GM15510 (cell line): ENCODE measurements around the gene KCNK16.

Experiments
- POLR2A ChIP-seq: IDR thresholded peaks from 3 replicates; pipeline ENCODE4 v1.6.1; 2011; ENCODE audit warnings: borderline replicate concordance; ENCODE audit not compliant: insufficient read length; ENCODE audit errors: extremely low read depth

The KCNK16 gene

GRCh38 chr6:39330476-39330875, 8.0 kb upstream of the KCNK16 start:
- no peak for TF ChIP-seq POLR2A

GRCh38 chr6:39330057-39330456, 7.6 kb upstream of the KCNK16 start:
- TF ChIP-seq POLR2A: no peak

- TF ChIP-seq POLR2A: no peak
Observed at GRCh38 chr6:39328066-39328465, 5.6 kb upstream of the KCNK16 start.

DNA sequence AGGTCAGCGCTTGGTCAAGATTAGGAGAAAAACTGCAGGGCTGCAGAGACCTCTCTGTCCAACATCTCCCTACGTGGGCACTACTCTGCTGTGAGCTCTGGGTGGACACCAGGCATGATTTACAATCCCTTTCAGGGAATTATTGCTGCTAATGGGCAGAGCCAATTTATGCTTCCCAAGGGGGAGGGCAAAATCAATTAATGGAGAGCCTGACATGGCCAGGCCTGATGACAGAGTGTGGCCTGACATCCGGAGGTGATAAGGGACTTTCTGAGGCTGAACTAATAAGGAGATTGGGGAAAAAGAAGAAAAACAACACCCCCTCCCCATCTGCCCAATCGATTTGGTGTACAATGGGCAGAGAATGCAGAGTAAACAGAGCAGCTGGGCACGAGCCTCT, 5.0 kb upstream of the KCNK16 start:
- TF ChIP-seq POLR2A: no peak

- TF ChIP-seq POLR2A: no peak
Observed at GRCh38 chr6:39321761-39322160, 741 bp downstream of the KCNK16 start.

DNA sequence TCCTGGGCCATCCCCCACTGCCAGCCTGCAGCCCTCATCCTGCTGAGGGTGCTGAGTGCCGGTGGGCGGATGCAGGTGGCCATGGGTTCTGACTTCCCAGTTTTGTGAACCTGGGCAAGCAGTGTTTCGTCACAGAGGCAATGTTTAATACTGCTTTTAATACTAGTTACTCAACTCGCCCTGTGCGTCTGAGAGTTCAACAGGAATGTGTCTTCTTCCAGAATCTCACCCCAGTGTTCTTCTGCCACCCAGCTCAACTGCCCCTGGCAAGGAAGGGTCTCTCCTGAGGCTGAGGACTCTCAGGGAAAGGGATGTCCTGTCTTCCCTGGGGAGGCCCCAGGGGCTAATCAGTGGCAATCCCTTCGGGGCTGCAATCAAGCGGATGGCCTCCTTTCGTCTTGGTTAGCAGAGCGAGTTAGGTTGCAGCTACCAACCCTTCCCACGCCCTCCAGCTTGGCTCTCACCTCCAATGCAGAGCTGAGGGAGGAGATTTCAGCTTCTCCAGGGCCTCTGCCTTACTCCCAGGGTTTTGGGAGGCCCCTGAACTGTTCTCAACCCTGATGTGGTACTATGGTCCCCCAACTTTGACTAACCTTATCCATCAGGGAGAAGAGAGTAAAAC, 2.0 kb downstream of the KCNK16 start:
- no peak for TF ChIP-seq POLR2A

- TF ChIP-seq POLR2A: no peak
Observed at GRCh38 chr6:39319621-39320362, 2.7 kb downstream of the KCNK16 start.

DNA sequence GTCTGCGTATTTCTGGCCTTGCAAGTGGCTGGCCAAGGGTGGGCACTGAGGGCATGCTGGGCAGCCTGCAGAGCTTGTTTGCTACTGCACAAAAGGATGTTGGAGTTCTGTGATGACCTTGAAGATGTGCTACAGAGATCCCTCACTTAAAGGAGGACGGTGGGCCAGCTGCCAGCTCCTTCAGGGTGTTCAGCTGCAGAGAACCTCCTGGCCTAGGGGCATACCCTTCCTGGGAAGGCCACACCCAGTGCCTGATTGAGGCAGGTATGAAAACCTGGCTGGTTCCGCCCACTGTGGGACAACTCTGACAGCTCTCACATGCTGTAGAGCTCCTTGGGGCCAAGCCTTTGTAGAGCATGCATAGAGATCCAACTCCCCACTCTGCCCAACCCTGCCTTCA, 5.2 kb downstream of the KCNK16 start:
- TF ChIP-seq POLR2A: no peak

DNA sequence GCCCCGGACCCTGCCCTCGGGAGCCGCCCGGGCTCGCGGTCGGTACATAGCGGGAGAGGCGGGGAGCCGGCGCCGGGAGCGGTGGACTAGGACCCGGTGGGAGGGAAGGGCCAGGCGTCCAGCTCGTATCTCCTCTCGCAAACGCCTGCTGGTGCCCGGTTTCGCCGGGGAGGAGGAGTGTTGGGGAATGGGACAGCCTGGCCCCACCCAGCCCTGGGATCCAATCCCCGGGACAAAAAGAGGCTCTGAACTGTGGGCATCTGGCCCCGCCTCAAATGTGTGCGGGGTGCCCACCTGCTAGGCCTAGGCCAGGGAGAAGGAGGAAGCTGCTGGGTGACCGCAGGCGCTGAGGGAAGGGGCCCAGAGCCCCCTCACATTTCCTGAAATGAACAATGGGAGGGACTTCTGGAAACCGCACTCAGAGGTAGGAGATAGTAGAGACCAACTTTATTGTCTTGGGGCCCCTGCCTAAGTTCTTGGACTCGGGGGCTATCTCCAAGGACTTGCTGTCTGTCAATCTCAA, 8.2 kb downstream of the KCNK16 start, which contains the start of gene KCNK17:
TSS of gene KCNK17 (minus strand) at position 147 of the 523 bp plus-strand sequence. CDS start at position 48, 99 bp downstream.
- TF ChIP-seq POLR2A: no peak

GRCh38 chr6:39313526-39314272, 8.8 kb downstream of the KCNK16 start:
- TF ChIP-seq POLR2A: no peak

- no peak for TF ChIP-seq POLR2A
Observed at GRCh38 chr6:39312912-39313525, 9.5 kb downstream of the KCNK16 start.

- no peak for TF ChIP-seq POLR2A
Observed at GRCh38 chr6:39310542-39310941, 12.0 kb downstream of the KCNK16 start.

GRCh38 chr6:39309942-39310531, 12.5 kb downstream of the KCNK16 start:
- TF ChIP-seq POLR2A: no peak

DNA sequence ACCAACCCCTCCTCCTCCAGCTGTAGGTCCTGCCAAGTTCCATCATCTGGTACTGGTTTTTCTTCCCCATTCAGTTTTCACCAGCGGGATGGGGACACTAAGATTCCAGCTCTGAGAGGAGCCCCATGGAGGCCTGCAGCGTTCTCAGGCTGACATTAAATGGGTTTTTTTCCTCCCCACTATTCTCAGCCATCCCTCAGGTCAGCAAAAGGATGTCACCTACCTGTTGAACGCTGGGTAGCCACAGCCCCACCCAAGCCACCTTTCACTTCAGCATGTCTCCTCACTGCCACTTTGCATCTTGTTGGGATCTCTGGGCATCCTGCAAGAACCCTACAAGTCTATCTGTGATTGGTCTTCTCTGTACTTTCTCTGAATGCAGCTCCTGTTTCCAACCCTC, 15.0 kb downstream of the KCNK16 start:
- no peak for TF ChIP-seq POLR2A
